ENCODE data around the gene MOGAT3.

The MOGAT3 gene

GRCh38 chr7:101154693-101155102 lies 46.1 kb downstream of the MOGAT3 start:
- Histone ChIP-seq H3K4me1 (ENCODE audit: insufficient read depth, low read length) (peaks cover 23% of the 10 kb centered on the region; the same call in 1 of the 2 replicates), H3K4me3 (ENCODE audit: low read length) (peak overlapping the region; percentile 85), H3K27ac (ENCODE audit: low read depth, low read length) (peak overlapping the region; percentile 81), H3K9ac (ENCODE audit: low read depth, low read length) (peak overlapping the region; percentile 76), H3K36me3 (ENCODE audit: insufficient read depth, low read length) (peaks cover 7% of the 10 kb centered on the region; the same call in 1 of the 2 replicates), H3K27me3 (ENCODE audit: insufficient read depth, low read length) (0 out of 2 replicates have a peak, but pooled peaks cover 3% of the 10 kb centered on the region), H3K9me3 (ENCODE audit: insufficient read depth, low read depth, low read length) (no peaks in the 10 kb centered on the region)
- under 1% methylated on average over 34 of the region's 34 CpGs for WGBS

- H3K36me3 ChIP-seq (ENCODE audit: insufficient read depth, low read length): peaks cover 7% of the 10 kb centered on the region; the same call in 1 of the 2 replicates
- WGBS: 3% methylated on average over 49 of the region's 51 CpGs
- H3K4me1 ChIP-seq (ENCODE audit: insufficient read depth, low read length): peaks cover 20% of the 10 kb centered on the region; the same call in 1 of the 2 replicates
- peak within 1 kb of the TSS; percentile 85 for H3K4me3 ChIP-seq (ENCODE audit: low read length)
- no peaks in the 10 kb centered on the region for H3K9me3 ChIP-seq (ENCODE audit: insufficient read depth, low read depth, low read length)
- 0 out of 2 replicates have a peak, but pooled peaks cover 3% of the 10 kb centered on the region for H3K27me3 ChIP-seq (ENCODE audit: insufficient read depth, low read length)
- peak within 1 kb of the TSS; percentile 76 for H3K9ac ChIP-seq (ENCODE audit: low read depth, low read length)
- peak within 1 kb of the TSS; percentile 81 for H3K27ac ChIP-seq (ENCODE audit: low read depth, low read length)
These were observed 46.7 kb downstream of the MOGAT3 start, which contains the start of gene AP1S1 for GRCh38 chr7:101153969-101154692. Gene AP1S1, plus strand, starts transcription at chr7:101154476. Its CDS starts 39 bp downstream, at chr7:101154515.

- no peak overlapping the region for H3K9ac ChIP-seq (ENCODE audit: low read depth, low read length)
- 84% methylated on average over 2 of the region's 2 CpGs for WGBS
- H3K36me3 ChIP-seq (ENCODE audit: insufficient read depth, low read length): no peaks in the 10 kb centered on the region
- peaks cover 15% of the 10 kb centered on the region; the same call in 1 of the 2 replicates for H3K4me1 ChIP-seq (ENCODE audit: insufficient read depth, low read length)
- no peak overlapping the region for H3K4me3 ChIP-seq (ENCODE audit: low read length)
- 0 out of 2 replicates have a peak, but pooled peaks cover 3% of the 10 kb centered on the region for H3K27me3 ChIP-seq (ENCODE audit: insufficient read depth, low read length)
- H3K9me3 ChIP-seq (ENCODE audit: insufficient read depth, low read depth, low read length): no peaks in the 10 kb centered on the region
- H3K27ac ChIP-seq (ENCODE audit: low read depth, low read length): no peak overlapping the region
These were observed 48.8 kb downstream of the MOGAT3 start for GRCh38 chr7:101151908-101152651.

Measured in HUES64 (cell line).